ENCODE data around the gene DELE1. TPM values are rescaled to one million over a fixed set of nuclear protein-coding genes. Genes with fewer than 3 reads are reported as not detected.
"Not testable (repeated sequence)": the region's sequence is repeated elsewhere in the genome, so short reads cannot be mapped to it uniquely, and the experiment has no call there.

Gene DELE1
- total RNA-seq, 1 experiment from 2014 or later, result 55.7 TPM

GRCh38 chr5:141922827-141923447, 734 bp upstream of the DELE1 start:
- not testable (repeated sequence) for DNase-seq (ENCODE audit: low read depth)

- DNase-seq (ENCODE audit: low read depth), result no peak
Measured at GRCh38 chr5:141926434-141926833, 2.8 kb downstream of the DELE1 start.

GRCh38 chr5:141928051-141928450, 4.4 kb downstream of the DELE1 start:
- no peak for DNase-seq (ENCODE audit: low read depth)

GRCh38 chr5:141929398-141930058, 5.9 kb downstream of the DELE1 start:
- no peak for DNase-seq (ENCODE audit: low read depth)

- DNase-seq (ENCODE audit: low read depth), result no peak
Measured at GRCh38 chr5:141931694-141932093, 8.0 kb downstream of the DELE1 start.

GRCh38 chr5:141933151-141933550, 9.5 kb downstream of the DELE1 start:
- no peak for DNase-seq (ENCODE audit: low read depth)

GRCh38 chr5:141934099-141934844, 10.6 kb downstream of the DELE1 start:
- no peak for DNase-seq (ENCODE audit: low read depth)

GRCh38 chr5:141935538-141935937, 11.9 kb downstream of the DELE1 start:
- no peak for DNase-seq (ENCODE audit: low read depth)

- DNase-seq (ENCODE audit: low read depth), result no peak
Measured at GRCh38 chr5:141940695-141941271, 17.1 kb downstream of the DELE1 start.

GRCh38 chr5:141941307-141941706, 17.6 kb downstream of the DELE1 start:
- no peak for DNase-seq (ENCODE audit: low read depth)

- no peak for DNase-seq (ENCODE audit: low read depth)
Measured at GRCh38 chr5:141941779-141942178, 18.1 kb downstream of the DELE1 start.

- no peak for DNase-seq (ENCODE audit: low read depth)
Measured at GRCh38 chr5:141942185-141942857, 18.6 kb downstream of the DELE1 start.

GRCh38 chr5:141944076-141944475, 20.4 kb downstream of the DELE1 start:
- DNase-seq (ENCODE audit: low read depth), result no peak

GRCh38 chr5:141945511-141946051, 21.9 kb downstream of the DELE1 start:
- DNase-seq (ENCODE audit: low read depth), result no peak

- no peak for DNase-seq (ENCODE audit: low read depth)
Measured at GRCh38 chr5:141947316-141947715, 23.6 kb downstream of the DELE1 start.

- DNase-seq (ENCODE audit: low read depth), result no peak
Measured at GRCh38 chr5:141948812-141949211, 25.1 kb downstream of the DELE1 start.

GRCh38 chr5:141949511-141949910, 25.8 kb downstream of the DELE1 start:
- DNase-seq (ENCODE audit: low read depth), result no peak

GRCh38 chr5:141950207-141951005, 26.7 kb downstream of the DELE1 start:
- no peak for DNase-seq (ENCODE audit: low read depth)

- no peak for DNase-seq (ENCODE audit: low read depth)
Measured at GRCh38 chr5:141951332-141951781, 27.7 kb downstream of the DELE1 start.

- DNase-seq (ENCODE audit: low read depth), result no peak
Measured at GRCh38 chr5:141952020-141952419, 28.3 kb downstream of the DELE1 start.

Data from HT1080 (cell line).